Loucy (cell line): ENCODE data around the gene CCDC9B.

ENCODE experiments used
- CTCF ChIP-seq: fragments of 200-600 bp; sonication (generic); conservative IDR thresholded peaks from 2 replicates; pipeline ENCODE4 v1.5.1; 2014; ENCODE audit warnings: mild to moderate bottlenecking, antibody characterized with exemption, low read length
- EZH2phosphoT487 ChIP-seq: fragments of 200-600 bp; IDR thresholded peaks from 2 replicates; pipeline ENCODE4 v1.6.1; 2018; ENCODE audit warnings: antibody characterized with exemption, mild to moderate bottlenecking, moderate library complexity, borderline replicate concordance

- TF ChIP-seq CTCF, result no peak
- TF ChIP-seq EZH2phosphoT487, result no peak
Observed at GRCh38 chr15:40330368-40330836, 10.3 kb downstream of the CCDC9B start.
